Stimulated activated CD4-positive, alpha-beta T cell treated with anti-CD3 and anti-CD28 coated beads, Interleukin-1b, Interleukin-23, amount 100 ng/mL, for 1 hour (primary cell): ENCODE data around the gene RRP8.

Source experiments
- DNase-seq, 2 donors: peaks; one replicate each; pipeline ENCODE4 v3.0.0-alpha.2; 2020; ENCODE audit warnings: low read depth in 2 of 2

RRP8 gene

DNA sequence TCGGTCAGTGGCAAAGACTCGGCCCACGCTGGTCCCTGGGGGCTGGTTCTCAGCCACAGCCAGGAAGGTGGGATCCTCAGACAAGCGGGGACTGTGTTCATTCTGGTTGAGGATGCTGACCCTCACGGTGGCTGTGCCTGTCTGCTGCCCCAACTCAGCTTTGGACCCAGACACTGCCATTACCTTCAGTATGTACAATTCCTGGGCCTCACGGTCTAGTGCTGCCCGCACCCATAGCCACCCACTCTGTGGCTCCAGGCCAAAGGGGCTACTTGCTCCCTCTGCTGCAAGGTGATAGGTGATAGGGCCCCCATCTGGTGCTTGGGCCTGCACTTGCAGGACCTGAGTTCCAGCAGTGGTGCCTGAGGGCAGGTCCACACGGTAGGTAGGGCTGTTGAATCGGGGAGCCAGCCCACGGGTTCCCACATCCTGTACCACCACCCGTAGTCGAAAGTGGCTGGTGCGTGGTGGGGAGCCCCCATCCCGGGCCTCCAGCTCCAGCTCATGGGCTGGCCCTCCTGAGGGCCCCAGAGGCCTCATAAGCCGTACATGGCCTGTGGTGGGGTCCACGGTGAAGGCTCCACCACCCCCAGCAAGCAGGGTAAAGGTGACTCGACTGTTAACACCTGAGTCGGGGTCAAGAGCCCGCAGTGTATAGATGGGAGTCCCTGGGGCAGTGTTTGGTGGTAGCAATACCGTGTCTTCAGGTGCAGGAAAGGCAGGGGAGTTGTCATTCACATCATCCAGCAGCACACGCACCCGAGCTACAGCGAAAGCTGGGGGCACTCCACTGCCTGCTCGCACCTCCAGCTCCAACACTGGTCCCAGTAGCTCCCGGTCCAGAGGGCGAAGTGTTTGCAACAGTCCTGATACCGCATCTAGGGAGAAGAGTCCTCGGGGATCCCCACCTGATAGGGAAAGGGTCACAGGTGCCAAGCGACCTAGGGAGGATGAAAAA is 29.0 kb upstream of the RRP8 start:
- DNase-seq, result no peak

DNA sequence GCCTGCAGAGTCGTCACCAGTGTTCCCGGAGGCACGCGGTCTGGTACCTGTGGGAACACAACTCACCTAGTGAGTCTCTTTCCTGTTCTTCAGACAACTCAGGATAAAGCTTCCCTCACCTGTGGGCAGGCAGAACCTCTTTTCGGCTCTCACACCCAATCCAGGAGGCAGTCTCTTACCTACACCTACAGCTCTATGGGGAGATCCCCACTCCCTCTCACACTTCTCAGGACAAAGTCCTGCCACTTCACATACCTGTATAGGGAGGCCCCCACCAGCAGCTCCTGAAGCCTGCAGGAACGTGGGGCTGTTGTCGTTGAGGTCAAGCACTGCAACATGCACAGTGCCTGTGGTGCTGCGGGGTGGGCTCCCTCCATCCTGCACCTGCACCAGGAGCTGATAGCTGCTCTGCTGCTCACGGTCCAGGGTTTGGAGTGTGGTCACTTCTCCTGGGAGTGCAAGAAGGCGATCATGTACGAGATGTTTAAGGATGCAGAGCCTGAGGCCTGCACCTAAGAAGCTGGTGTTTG is 28.0 kb upstream of the RRP8 start:
- DNase-seq, result no peak

DNA sequence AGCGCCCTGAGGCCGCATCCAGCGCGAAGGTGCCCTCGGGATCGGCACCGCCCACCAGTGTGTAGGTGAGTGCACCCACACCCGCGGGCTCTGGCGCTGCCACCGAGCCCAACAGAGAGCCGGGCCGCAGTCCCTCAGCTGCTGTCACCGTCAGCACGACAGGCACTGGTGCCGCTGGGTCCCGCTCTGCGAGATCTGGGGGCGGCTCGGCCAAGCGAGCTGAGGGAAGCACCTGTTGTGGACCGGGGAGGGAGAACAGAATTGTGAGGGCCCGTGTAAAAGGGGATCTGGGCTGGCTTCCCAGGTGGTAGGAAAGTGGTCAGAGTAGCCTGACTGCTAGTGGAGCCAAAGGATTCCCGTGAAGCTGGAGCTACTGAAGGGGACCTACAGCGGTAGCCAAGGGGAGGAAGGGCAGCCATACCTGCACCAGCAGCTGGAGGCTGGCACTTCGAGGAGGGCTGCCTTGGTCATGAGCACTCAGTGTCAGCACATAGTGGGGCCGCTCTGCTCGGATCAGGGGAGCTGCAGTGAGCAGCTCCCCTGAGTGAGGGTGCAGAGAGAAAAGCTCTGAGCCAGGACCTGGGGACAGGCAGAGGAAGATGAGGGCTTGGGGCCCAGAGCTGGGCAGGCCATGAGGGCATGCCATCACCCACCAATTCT is 27.3 kb upstream of the RRP8 start:
- DNase-seq, result no peak

GRCh38 chr11:6629892-6630631 is 26.6 kb upstream of the RRP8 start:
- DNase-seq, result no peak

GRCh38 chr11:6629573-6629891 is 26.1 kb upstream of the RRP8 start:
- DNase-seq, result no peak

DNA sequence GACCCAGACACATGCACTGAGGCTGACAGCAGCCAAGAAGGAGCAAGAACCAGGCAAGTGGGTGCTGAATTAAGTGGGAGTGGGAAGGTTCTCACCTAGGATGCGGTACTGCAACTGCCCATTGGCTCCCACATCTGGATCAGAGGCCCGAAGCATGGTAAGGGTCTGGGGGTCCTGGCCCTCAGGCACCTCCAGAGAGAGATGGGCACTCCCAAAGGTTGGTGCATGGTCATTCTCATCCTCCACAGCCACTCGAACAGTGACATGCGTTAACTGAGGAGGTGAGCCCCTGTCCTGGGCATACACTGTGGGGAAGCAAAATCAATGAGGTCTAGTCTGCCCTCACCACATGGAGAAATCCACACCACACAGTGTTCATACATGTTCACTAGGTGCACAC is 25.1 kb upstream of the RRP8 start:
- DNase-seq, result no peak

GRCh38 chr11:6627762-6628241 is 24.4 kb upstream of the RRP8 start:
- no peak for DNase-seq

DNA sequence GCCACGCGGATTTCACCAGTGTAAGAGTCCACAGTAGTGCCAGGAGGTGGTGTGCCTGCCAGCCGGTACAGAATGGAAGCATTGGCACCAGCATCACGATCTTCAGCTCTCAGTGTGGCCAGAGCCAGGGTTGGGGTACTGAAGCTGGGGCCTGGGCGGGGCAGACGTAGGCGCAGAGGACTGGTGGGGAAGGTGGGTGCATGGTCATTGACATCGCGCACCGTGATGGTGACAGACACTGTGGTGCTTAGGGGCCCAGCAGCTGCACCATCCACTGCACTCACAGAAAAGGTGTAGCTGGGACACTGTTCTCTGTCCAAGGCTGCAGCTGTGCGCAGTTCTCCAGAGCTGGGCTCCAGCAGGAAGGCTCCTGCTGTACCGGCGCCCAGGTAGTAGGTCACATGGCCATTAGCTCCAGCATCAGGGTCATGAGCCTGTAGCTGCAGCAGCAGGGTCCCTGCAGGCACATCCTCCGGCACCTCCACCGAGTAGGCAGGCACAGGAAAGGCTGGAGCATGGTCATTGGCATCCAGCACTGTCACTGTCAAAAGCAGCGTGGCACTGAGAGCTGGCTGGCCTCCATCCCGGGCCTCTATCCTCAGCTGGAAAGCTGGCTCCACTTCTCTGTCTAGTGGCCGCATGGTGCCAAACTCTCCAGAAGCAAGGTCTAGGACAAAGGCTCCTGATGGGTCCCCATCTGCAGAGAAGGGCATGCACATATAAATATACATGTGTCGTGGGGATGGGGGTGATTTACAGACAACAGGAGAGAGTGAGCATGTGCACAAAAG is 23.8 kb upstream of the RRP8 start:
- DNase-seq, result no peak

DNA sequence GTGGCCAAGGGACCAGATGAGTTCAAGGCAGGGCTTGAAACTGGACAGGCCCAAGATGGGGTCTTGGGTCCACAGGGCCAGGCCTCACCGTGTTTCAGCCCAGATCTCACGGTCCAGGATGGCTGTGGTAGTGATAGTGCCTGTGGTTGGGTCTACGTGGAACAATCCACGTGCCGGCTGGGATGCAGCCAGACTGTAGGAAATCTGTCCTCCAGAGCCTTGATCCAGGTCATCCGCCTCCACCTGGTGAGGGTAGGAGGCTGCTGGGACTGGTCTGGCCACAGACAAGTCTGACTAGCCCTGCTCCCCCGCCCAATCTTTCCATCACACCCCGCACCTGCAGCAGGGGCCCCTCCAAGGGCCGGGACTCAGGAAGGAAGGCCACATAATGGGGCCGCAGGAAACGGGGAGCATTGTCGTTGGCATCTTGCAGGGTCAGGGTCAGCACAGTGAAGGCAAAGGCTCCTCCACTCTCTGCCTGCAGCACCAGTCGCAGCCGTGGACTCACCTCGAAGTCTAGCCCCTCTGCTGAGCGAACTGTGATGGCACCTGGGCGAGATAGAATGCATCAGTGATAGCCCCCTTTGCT is 22.5 kb upstream of the RRP8 start:
- DNase-seq, result no peak

GRCh38 chr11:6625156-6625831 is 21.9 kb upstream of the RRP8 start:
- no peak for DNase-seq

GRCh38 chr11:6623391-6624363 is 20.3 kb upstream of the RRP8 start:
- DNase-seq, result no peak

GRCh38 chr11:6622261-6623171 is 19.1 kb upstream of the RRP8 start:
- DNase-seq, result no peak

GRCh38 chr11:6621711-6622211 is 18.3 kb upstream of the RRP8 start:
- no peak for DNase-seq

GRCh38 chr11:6620636-6621035 is 17.2 kb upstream of the RRP8 start:
- DNase-seq, result no peak

- peak; percentile 70 to 73 for DNase-seq
Measured at GRCh38 chr11:6619004-6619745, 15.8 kb upstream of the RRP8 start, which contains the start of gene TPP1. TSS of gene TPP1 (minus strand) at chr11:6619422. CDS start at chr11:6619400, 22 bp downstream.

DNA sequence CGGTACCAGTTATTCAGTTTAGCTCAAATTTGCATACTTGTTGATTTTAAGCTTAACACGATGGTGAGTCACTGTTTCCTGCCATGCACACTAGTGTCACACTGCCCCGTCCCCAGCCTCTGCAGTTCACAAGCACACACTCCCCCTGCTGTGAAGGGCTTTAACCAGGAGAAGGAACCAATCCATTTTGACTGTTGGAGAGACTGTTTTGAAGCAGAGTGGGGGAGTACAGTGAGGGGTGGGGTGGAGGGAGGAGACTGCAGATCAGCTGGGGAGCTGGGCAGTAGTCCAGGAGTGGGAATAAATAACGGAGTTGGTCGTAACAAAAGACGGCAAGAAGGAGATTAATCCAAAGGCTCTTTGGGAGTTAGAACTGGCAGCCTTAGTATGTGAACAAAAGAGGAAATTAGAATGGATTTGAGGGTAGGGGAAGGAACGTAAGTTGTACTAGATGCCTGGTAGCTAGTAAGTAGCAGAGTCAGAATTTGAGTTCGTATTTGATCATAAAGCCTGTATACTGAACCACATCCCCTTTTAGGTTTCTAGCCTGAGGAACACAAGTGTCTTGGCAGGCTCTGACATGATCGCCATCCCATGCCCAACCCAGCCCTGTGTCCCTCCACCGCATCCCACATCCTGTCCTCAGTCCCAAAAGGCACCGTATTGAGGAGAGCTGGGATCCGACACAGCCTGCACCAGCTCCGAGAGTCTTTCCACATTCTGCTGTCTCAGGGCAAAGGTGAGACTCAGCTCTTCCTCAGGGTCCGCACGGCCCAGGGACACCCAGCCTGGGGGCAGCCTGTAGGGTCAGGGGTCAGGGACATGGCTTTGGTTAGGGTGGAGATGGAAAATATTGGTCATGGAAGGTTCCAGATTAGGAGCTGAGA is 14.9 kb upstream of the RRP8 start:
- DNase-seq, result peak in 1 of 2 donors; percentile 51
